Activated B cell treated with CpG ODN at 0.5 μM for 24 hours (primary cell): ENCODE data around the gene KLHL15. TPM values are rescaled to one million over a fixed set of nuclear protein-coding genes. Genes with fewer than 3 reads are reported as not detected.

Experiments
- ATAC-seq: fragments of 200-7000 bp; cut with Tn5 transposase; one replicate; pipeline ENCODE4 v1.10.0; 2021; ENCODE audit warnings: low read depth, mild to moderate bottlenecking, moderate library complexity
- CTCF ChIA-PET: fragments of 350-600 bp; sonication (Branson Sonifier 250); formaldehyde crosslinking; loops from one replicate; lab custom pipeline; 2021; ENCODE audit warnings: antibody characterized with exemption; lab: Charles Lee
- POLR2A ChIA-PET: fragments of 350-600 bp; sonication (Branson Sonifier 250); formaldehyde crosslinking; loops from one replicate; lab custom pipeline; 2021; ENCODE audit warnings: antibody characterized with exemption; lab: Charles Lee
- DNase-seq: peaks from one replicate; pipeline ENCODE4 v3.0.0; 2022
- H3K27ac Mint-ChIP-seq: one replicate; pipeline ENCODE4 v1.8.0; 2020; ENCODE audit warnings: mixed read lengths
- H3K27me3 Mint-ChIP-seq: one replicate; pipeline ENCODE4 v1.8.0; 2021; ENCODE audit warnings: mixed read lengths
- H3K36me3 Mint-ChIP-seq: one replicate; pipeline ENCODE4 v1.8.0; 2021; ENCODE audit warnings: low read depth, mixed read lengths
- H3K4me1 Mint-ChIP-seq: one replicate; pipeline ENCODE4 v1.8.0; 2021; ENCODE audit warnings: mixed read lengths
- H3K4me3 Mint-ChIP-seq: one replicate; pipeline ENCODE4 v1.8.0; 2020; ENCODE audit warnings: mild to moderate bottlenecking, mixed read lengths
- H3K9me3 Mint-ChIP-seq: one replicate; pipeline ENCODE4 v1.8.0; 2020; ENCODE audit warnings: mixed read lengths
- intact Hi-C: fragments of 100-400 bp; cut with micrococcal nuclease; formaldehyde crosslinking; loops from one replicate; pipeline ENCODE4 v1.15.1; 2024
- total RNA-seq: library from RNA; stranded (reverse); gene quantifications from 2 replicates; pipeline ENCODE4 v1.2.3, GENCODE V29; 2022
- TF ChIP-seq, protein P1 (sequence below): fragments of 200-600 bp; IDR thresholded peaks from one replicate; pipeline ENCODE4 v1.8.0; 2022; ENCODE audit warnings: antibody characterized with exemption, mild to moderate bottlenecking

The KLHL15 gene
- total RNA-seq, 1 donor from 2014 or later = 8.1 TPM

GRCh38 chrX:24005867-24006266 is 21.1 kb downstream of the KLHL15 start:
- Mint-ChIP-seq H3K36me3 (peaks cover 30% of the 10 kb centered on the region), H3K27ac (no peak overlapping the region), H3K4me1 (peaks cover 26% of the 10 kb centered on the region), H3K4me3 (no peak overlapping the region), H3K27me3 (no peaks in the 10 kb centered on the region), H3K9me3 (no peaks in the 10 kb centered on the region)
- TF ChIP-seq, protein P1, sequence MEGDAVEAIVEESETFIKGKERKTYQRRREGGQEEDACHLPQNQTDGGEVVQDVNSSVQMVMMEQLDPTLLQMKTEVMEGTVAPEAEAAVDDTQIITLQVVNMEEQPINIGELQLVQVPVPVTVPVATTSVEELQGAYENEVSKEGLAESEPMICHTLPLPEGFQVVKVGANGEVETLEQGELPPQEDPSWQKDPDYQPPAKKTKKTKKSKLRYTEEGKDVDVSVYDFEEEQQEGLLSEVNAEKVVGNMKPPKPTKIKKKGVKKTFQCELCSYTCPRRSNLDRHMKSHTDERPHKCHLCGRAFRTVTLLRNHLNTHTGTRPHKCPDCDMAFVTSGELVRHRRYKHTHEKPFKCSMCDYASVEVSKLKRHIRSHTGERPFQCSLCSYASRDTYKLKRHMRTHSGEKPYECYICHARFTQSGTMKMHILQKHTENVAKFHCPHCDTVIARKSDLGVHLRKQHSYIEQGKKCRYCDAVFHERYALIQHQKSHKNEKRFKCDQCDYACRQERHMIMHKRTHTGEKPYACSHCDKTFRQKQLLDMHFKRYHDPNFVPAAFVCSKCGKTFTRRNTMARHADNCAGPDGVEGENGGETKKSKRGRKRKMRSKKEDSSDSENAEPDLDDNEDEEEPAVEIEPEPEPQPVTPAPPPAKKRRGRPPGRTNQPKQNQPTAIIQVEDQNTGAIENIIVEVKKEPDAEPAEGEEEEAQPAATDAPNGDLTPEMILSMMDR = no peak
- ChIA-PET POLR2A (no interaction called here), CTCF (no interaction called here)
- intact Hi-C loops = no loop called here
- ATAC-seq (no peak), DNase-seq (no peak)

DNA sequence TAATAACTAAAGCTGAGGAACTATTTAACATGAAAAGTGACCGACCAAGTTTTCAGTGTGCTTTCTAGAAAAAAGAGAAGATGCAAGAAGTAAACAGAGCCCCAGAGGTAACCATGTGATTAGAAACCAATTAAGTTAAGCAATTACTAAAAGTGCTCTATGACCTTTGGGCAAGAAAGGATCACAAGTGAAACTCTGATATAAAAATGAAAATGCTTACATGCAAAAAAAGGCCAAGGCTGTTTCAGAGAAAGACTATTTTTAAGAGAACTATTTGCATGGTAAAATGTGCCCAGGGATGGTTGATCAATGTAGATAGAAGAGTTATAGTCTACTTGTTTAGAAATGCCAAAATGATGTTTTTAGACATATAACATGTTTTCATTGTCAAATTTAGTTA is 22.0 kb downstream of the KLHL15 start:
- intact Hi-C loops = no loop called here
- ChIA-PET POLR2A (no interaction called here), CTCF (no interaction called here)
- DNase-seq = no peak
- no peak overlapping the region for H3K4me3 Mint-ChIP-seq
- H3K27ac Mint-ChIP-seq = peak overlapping the region; percentile 31
- no peaks in the 10 kb centered on the region for H3K27me3 Mint-ChIP-seq
- no peaks in the 10 kb centered on the region for H3K9me3 Mint-ChIP-seq
- TF ChIP-seq, protein P1 = no peak
- H3K36me3 Mint-ChIP-seq = peaks cover 29% of the 10 kb centered on the region
- peaks cover 19% of the 10 kb centered on the region for H3K4me1 Mint-ChIP-seq
- no peak for ATAC-seq

DNA sequence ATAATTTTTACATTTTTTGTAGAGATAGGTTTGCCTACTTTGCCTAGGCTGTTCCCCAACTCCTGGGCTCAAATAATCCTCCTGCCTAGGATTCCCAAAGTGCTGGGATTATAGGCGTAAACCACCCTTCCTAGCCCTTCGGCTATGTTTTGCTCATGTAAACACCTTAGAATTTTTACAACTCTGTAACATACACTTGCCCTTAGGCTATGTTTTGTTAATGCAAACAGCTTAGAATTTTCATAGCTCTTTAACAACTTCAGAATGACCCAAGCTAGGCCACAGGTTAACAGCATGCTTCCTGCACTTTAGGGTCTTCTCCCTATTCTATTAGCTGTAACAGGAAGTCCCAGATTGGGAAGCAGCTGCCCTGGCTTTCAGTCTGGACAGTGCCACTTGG is 24.2 kb downstream of the KLHL15 start:
- ChIA-PET POLR2A (interaction anchor here (0.6 to 1.1 kb wide), 4 partner anchors 11 to 229 kb away, joined by 3 to 4 read pairs (median 4); partner anchors contain the start of gene EIF2S3), CTCF (no interaction called here)
- intact Hi-C loops = no loop called here
- Mint-ChIP-seq H3K9me3 (no peaks in the 10 kb centered on the region), H3K27ac (no peak overlapping the region), H3K4me3 (no peak overlapping the region), H3K36me3 (peaks cover 31% of the 10 kb centered on the region), H3K27me3 (no peaks in the 10 kb centered on the region), H3K4me1 (peaks cover 15% of the 10 kb centered on the region)
- TF ChIP-seq, protein P1 = no peak
- ATAC-seq (no peak), DNase-seq (no peak)

- POLR2A ChIA-PET = interaction anchor here (0.7 to 1.1 kb wide), 3 partner anchors 53 to 228 kb away, joined by 3 to 4 read pairs (median 4); partner anchors contain the start of gene EIF2S3
- ATAC-seq (no peak), DNase-seq (no peak)
- CTCF ChIA-PET = no interaction called here
- intact Hi-C loops = no loop called here
- H3K27ac Mint-ChIP-seq = no peak overlapping the region
- H3K9me3 Mint-ChIP-seq = no peaks in the 10 kb centered on the region
- peaks cover 31% of the 10 kb centered on the region for H3K36me3 Mint-ChIP-seq
- H3K4me1 Mint-ChIP-seq = peaks cover 15% of the 10 kb centered on the region
- no peak overlapping the region for H3K4me3 Mint-ChIP-seq
- TF ChIP-seq, protein P1 = no peak
- no peaks in the 10 kb centered on the region for H3K27me3 Mint-ChIP-seq
Measured at GRCh38 chrX:24002167-24002566, 24.8 kb downstream of the KLHL15 start.

- ATAC-seq (no peak), DNase-seq (no peak)
- Mint-ChIP-seq H3K36me3 (peaks cover 22% of the 10 kb centered on the region), H3K9me3 (no peaks in the 10 kb centered on the region), H3K4me1 (peaks cover 7% of the 10 kb centered on the region), H3K27me3 (no peaks in the 10 kb centered on the region), H3K27ac (no peak overlapping the region), H3K4me3 (no peak overlapping the region)
- ChIA-PET CTCF (no interaction called here), POLR2A (no interaction called here)
- TF ChIP-seq, protein P1 = no peak
- intact Hi-C loops = no loop called here
Measured at GRCh38 chrX:23999671-24000070, 27.3 kb downstream of the KLHL15 start.
